ENCODE data around the gene AHI1.

The AHI1 gene

GRCh38 chr6:135240711-135241110 is 256.8 kb downstream of the AHI1 start:
- DNase-seq (ENCODE audit: extremely low read depth, low read depth): no peak
- TF ChIP-seq, protein P1, sequence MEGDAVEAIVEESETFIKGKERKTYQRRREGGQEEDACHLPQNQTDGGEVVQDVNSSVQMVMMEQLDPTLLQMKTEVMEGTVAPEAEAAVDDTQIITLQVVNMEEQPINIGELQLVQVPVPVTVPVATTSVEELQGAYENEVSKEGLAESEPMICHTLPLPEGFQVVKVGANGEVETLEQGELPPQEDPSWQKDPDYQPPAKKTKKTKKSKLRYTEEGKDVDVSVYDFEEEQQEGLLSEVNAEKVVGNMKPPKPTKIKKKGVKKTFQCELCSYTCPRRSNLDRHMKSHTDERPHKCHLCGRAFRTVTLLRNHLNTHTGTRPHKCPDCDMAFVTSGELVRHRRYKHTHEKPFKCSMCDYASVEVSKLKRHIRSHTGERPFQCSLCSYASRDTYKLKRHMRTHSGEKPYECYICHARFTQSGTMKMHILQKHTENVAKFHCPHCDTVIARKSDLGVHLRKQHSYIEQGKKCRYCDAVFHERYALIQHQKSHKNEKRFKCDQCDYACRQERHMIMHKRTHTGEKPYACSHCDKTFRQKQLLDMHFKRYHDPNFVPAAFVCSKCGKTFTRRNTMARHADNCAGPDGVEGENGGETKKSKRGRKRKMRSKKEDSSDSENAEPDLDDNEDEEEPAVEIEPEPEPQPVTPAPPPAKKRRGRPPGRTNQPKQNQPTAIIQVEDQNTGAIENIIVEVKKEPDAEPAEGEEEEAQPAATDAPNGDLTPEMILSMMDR (IDR thresholded peaks at IDR 0.05; ENCODE audit: low read depth, low read length): no peak

GRCh38 chr6:135236732-135237131 is 260.8 kb downstream of the AHI1 start:
- TF ChIP-seq, protein P1 (IDR thresholded peaks at IDR 0.05; ENCODE audit: low read depth, low read length): no peak
- no peak for DNase-seq (ENCODE audit: extremely low read depth, low read depth)

- DNase-seq (ENCODE audit: extremely low read depth, low read depth): no peak
- TF ChIP-seq, protein P1 (IDR thresholded peaks at IDR 0.05; ENCODE audit: low read depth, low read length): no peak
These were observed 261.2 kb downstream of the AHI1 start for GRCh38 chr6:135236319-135236718.

DNA sequence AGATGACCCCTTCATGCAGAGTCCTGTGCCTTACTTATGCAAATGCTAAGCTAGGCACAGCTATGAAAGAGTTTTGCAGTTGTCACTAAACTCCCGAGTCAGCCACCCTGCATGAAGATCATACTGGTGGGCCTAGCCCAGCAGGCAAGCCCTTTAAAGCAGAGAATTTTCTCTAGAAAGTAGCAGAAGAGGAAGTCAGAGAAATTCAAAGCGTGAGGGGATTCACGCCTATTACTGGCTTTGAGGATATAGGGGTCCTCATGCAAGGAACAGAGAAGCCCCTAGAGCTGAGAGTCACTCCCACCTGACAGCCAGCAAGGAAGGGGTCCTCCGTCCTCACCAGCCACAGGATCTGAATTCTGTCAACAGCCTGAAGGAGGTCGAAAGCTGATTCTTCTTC is 261.8 kb downstream of the AHI1 start:
- TF ChIP-seq, protein P1 (IDR thresholded peaks at IDR 0.05; ENCODE audit: low read depth, low read length): no peak

DNA sequence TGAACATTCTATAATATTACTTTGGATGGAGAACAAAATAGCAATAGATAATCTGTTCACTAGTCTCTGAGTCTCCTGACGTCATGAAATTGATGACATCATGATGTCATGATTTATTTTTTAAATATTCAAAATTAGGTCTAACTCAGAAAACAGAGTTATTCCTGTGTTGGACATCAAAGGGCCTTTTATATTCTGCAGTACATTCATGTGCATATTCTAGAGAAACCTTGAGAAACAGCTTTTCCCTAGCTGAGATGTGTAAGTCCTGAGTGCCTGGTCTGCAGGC is 263.1 kb downstream of the AHI1 start:
- no peak for DNase-seq (ENCODE audit: extremely low read depth, low read depth)
- TF ChIP-seq, protein P1 (IDR thresholded peaks at IDR 0.05; ENCODE audit: low read depth, low read length): no peak

More for the DNA sequence above, 261.8 kb downstream of the AHI1 start:
- DNase-seq (ENCODE audit: extremely low read depth, low read depth): no peak

DNA sequence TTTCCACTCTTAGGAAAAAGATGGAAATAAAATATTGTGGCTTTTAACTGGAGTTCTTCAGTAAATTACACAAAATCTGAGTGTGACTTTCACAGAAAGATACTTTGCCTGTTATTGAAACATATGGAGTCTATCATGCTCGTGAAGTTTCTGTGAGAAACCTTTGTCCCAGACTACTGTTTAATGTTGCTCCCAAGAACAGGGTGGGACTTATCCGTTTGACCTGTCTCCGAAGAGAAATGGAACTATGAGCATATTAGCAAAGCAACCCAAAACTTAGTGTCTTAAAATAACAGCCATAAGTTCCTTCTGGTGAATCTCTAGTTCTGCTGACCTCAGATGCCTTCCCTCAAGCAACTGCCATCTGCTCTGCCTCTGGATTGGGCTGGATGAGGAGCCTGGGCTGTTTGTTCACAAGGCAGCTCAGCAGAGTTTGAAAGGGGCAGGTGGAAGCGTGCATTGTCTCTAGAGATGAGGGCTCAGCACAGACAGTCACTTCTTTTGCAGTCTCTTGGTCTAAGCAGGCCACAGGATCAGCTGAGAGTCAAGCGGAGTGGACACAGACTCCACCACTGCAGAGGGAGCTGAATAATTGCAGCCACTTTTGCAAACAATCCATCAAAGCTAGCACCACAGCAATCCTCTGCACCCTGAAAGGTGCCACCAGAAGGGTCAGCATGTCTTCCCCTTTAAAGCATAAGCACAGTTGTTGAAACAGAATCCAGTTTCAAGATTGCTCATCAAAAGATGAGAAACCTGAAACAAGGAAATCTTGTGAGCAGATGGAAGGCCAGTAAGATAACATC is 263.7 kb downstream of the AHI1 start:
- TF ChIP-seq, protein P1 (IDR thresholded peaks at IDR 0.05; ENCODE audit: low read depth, low read length): no peak
- no peak for DNase-seq (ENCODE audit: extremely low read depth, low read depth)
